Neural progenitor cell (in vitro differentiated cells): ENCODE measurements around the gene LMBR1. TPM values are rescaled to one million over a fixed set of nuclear protein-coding genes. Genes with fewer than 3 reads are reported as not detected.

Experiments used
- DNase-seq: peaks from one replicate; pipeline ENCODE4 v3.0.0-alpha.2; 2016; ENCODE audit warnings: low spot score
- H2AFZ ChIP-seq: fragments of 200-600 bp; sonication (generic); replicated peaks from 2 replicates; pipeline ENCODE4 v1.6.1; 2016; ENCODE audit warnings: antibody characterized with exemption
- H3F3A ChIP-seq: fragments of 200-600 bp; sonication (generic); 2 replicates; pipeline ENCODE4 v1.6.1; 2016; ENCODE audit warnings: antibody characterized with exemption, low read depth
- H3K27ac ChIP-seq: fragments of 200-600 bp; sonication (generic); 2 replicates; pipeline ENCODE4 v1.5.1; 2016; ENCODE audit warnings: mild to moderate bottlenecking
- H3K27me3 ChIP-seq: fragments of 200-600 bp; sonication (generic); 2 replicates; pipeline ENCODE4 v1.6.1; 2016; ENCODE audit warnings: mild to moderate bottlenecking, moderate library complexity
- H3K36me3 ChIP-seq: fragments of 200-600 bp; sonication (generic); 2 replicates; pipeline ENCODE4 v1.5.1; 2016
- H3K4me1 ChIP-seq: fragments of 200-600 bp; sonication (generic); 2 replicates; pipeline ENCODE4 v1.6.1; 2016; ENCODE audit warnings: mixed run types
- H3K4me2 ChIP-seq: fragments of 200-600 bp; sonication (generic); 2 replicates; pipeline ENCODE4 v1.6.1; 2016
- H3K4me3 ChIP-seq: fragments of 200-600 bp; sonication (generic); 2 replicates; pipeline ENCODE4 v1.5.1; 2016
- H3K79me2 ChIP-seq: fragments of 200-600 bp; sonication (generic); 2 replicates; pipeline ENCODE4 v1.6.1; 2016; ENCODE audit warnings: low read depth
- H3K9ac ChIP-seq: fragments of 200-600 bp; sonication (generic); 2 replicates; pipeline ENCODE4 v1.6.1; 2016
- H3K9me3 ChIP-seq: fragments of 200-600 bp; sonication (generic); 2 replicates; pipeline ENCODE4 v1.5.1; 2016; ENCODE audit warnings: low read depth
- H4K20me1 ChIP-seq: fragments of 200-600 bp; sonication (generic); 2 replicates; pipeline ENCODE4 v1.6.1; 2016; ENCODE audit warnings: low read depth
- H3K27ac Mint-ChIP-seq: 3 replicates; pipeline ENCODE4 v1.8.0; 2021; ENCODE audit warnings: mixed read lengths
- H3K27me3 Mint-ChIP-seq: 2 replicates; pipeline ENCODE4 v1.8.0; 2022; ENCODE audit warnings: low read depth, mild to moderate bottlenecking, inconsistent platforms, moderate library complexity, mixed read lengths; ENCODE audit not compliant: insufficient read depth
- H3K36me3 Mint-ChIP-seq: 3 replicates; pipeline ENCODE4 v1.8.0; 2021; ENCODE audit warnings: mixed read lengths
- H3K4me1 Mint-ChIP-seq: 3 replicates; pipeline ENCODE4 v1.8.0; 2021; ENCODE audit warnings: mixed read lengths
- H3K4me3 Mint-ChIP-seq: 3 replicates; pipeline ENCODE4 v1.8.0; 2021; ENCODE audit warnings: mild to moderate bottlenecking, moderate library complexity, mixed read lengths
- H3K9me3 Mint-ChIP-seq: 3 replicates; pipeline ENCODE4 v1.8.0; 2020; ENCODE audit warnings: mixed read lengths
- EZH2 ChIP-seq: fragments of 200-600 bp; sonication (generic); IDR thresholded peaks from 2 replicates; pipeline ENCODE4 v1.6.1; 2017; ENCODE audit warnings: antibody characterized with exemption, mild to moderate bottlenecking, moderate library complexity
- EZH2phosphoT487 ChIP-seq: fragments of 200-600 bp; sonication (generic); IDR thresholded peaks from 2 replicates; pipeline ENCODE4 v1.6.1; 2017; ENCODE audit warnings: antibody characterized with exemption
- total RNA-seq: library from RNA; depleted of rRNA; stranded (reverse); fragments of >200 nt; gene quantifications from 2 replicates; pipeline ENCODE4 v1.2.3, GENCODE V29; 2015; ENCODE audit warnings: low replicate concordance
- TF ChIP-seq, protein P1 (sequence below): fragments of 200-600 bp; sonication (generic); IDR thresholded peaks from 2 replicates; pipeline ENCODE4 v1.5.1; 2017; ENCODE audit warnings: antibody characterized with exemption, mild to moderate bottlenecking

LMBR1 gene
- total RNA-seq, 1 donor from 2014 or later = 58.1 TPM

DNA sequence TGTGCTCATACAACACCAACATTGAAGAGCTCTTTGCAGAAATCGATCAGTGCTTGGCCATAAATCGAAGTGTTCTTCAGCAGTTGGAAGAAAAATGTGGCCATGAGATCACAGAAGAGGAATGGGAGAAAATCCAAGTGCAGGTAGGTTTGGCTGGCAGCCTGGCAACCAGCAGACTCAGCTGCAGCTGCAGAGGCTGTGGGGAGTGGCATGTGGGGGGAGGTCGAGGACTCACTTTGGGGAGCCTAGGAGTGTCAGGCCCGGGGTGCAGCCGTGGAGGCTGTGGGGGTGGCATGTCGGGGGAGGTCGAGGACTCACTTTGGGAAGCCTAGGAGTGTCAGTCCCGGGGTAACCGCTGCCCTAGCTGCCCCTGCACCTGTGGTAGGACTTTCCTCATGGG, 217.3 kb downstream of the LMBR1 start:
- Mint-ChIP-seq H3K4me1 (peaks cover 13% of the 10 kb centered on the region), H3K4me3 (no peak overlapping the region), H3K27ac (no peak overlapping the region), H3K27me3 (no peaks in the 10 kb centered on the region), H3K36me3 (peaks cover 23% of the 10 kb centered on the region), H3K9me3 (no peaks in the 10 kb centered on the region)
- Histone ChIP-seq H3K79me2 (no peaks in the 10 kb centered on the region), H3K9me3 (no peaks in the 10 kb centered on the region), H2AFZ (no peak overlapping the region), H3F3A (peaks cover 22% of the 10 kb centered on the region), H3K36me3 (no peaks in the 10 kb centered on the region), H3K9ac (no peak overlapping the region), H3K27me3 (no peaks in the 10 kb centered on the region), H3K27ac (no peak overlapping the region), H4K20me1 (no peaks in the 10 kb centered on the region), H3K4me3 (no peak overlapping the region), H3K4me2 (no peak overlapping the region), H3K4me1 (peaks cover 29% of the 10 kb centered on the region)
- no peak for TF ChIP-seq EZH2
- TF ChIP-seq, protein P1, sequence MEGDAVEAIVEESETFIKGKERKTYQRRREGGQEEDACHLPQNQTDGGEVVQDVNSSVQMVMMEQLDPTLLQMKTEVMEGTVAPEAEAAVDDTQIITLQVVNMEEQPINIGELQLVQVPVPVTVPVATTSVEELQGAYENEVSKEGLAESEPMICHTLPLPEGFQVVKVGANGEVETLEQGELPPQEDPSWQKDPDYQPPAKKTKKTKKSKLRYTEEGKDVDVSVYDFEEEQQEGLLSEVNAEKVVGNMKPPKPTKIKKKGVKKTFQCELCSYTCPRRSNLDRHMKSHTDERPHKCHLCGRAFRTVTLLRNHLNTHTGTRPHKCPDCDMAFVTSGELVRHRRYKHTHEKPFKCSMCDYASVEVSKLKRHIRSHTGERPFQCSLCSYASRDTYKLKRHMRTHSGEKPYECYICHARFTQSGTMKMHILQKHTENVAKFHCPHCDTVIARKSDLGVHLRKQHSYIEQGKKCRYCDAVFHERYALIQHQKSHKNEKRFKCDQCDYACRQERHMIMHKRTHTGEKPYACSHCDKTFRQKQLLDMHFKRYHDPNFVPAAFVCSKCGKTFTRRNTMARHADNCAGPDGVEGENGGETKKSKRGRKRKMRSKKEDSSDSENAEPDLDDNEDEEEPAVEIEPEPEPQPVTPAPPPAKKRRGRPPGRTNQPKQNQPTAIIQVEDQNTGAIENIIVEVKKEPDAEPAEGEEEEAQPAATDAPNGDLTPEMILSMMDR = no peak
- DNase-seq = no peak

GRCh38 chr7:156673902-156674301, 219.1 kb downstream of the LMBR1 start:
- Histone ChIP-seq H3K27me3 (no peaks in the 10 kb centered on the region), H3K4me2 (peak overlapping the region; percentile 63), H3K27ac (peak overlapping the region; percentile 91), H3K4me1 (peaks cover 29% of the 10 kb centered on the region), H3K79me2 (no peaks in the 10 kb centered on the region), H3K9ac (no peak overlapping the region), H3F3A (peaks cover 22% of the 10 kb centered on the region), H2AFZ (no peak overlapping the region), H3K4me3 (no peak overlapping the region), H3K36me3 (no peaks in the 10 kb centered on the region), H4K20me1 (no peaks in the 10 kb centered on the region), H3K9me3 (no peaks in the 10 kb centered on the region)
- Mint-ChIP-seq H3K36me3 (peaks cover 27% of the 10 kb centered on the region), H3K4me3 (no peak overlapping the region), H3K27ac (no peak overlapping the region), H3K4me1 (peaks cover 13% of the 10 kb centered on the region), H3K27me3 (peaks cover 2% of the 10 kb centered on the region), H3K9me3 (no peaks in the 10 kb centered on the region)
- no peak for DNase-seq
- TF ChIP-seq, protein P1 = no peak
- TF ChIP-seq EZH2phosphoT487 (no peak), EZH2 (no peak)

DNA sequence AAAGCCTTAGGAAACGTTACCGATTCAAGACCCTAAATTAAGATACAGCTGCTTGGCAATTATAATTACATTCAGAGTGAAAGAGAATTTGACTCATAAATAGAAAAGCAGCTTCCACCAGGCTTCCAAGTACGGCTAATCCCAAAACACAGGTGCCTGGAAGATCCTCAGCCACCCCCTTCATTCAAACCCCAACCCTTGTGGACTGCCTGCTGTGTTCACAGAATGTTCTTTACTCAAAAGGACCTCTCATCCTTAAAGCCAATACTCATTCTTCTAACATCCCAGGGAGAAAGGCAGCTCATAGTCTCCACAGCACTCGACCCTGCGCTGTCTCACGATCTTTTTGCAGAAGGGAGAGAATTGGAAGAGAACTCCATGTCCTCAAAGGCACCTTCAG, 219.5 kb downstream of the LMBR1 start:
- Histone ChIP-seq H3K27me3 (no peaks in the 10 kb centered on the region), H3K9me3 (no peaks in the 10 kb centered on the region), H2AFZ (no peak overlapping the region), H3K79me2 (no peaks in the 10 kb centered on the region), H3K4me1 (peaks cover 29% of the 10 kb centered on the region), H4K20me1 (no peaks in the 10 kb centered on the region), H3K36me3 (no peaks in the 10 kb centered on the region), H3K27ac (peak overlapping the region; percentile 91), H3K9ac (no peak overlapping the region), H3F3A (peaks cover 22% of the 10 kb centered on the region), H3K4me3 (no peak overlapping the region), H3K4me2 (peak overlapping the region; percentile 63)
- H3K4me3 Mint-ChIP-seq = no peak overlapping the region
- H3K36me3 Mint-ChIP-seq = peaks cover 27% of the 10 kb centered on the region
- peak; percentile 76 for DNase-seq
- H3K27me3 Mint-ChIP-seq = peaks cover 2% of the 10 kb centered on the region
- H3K27ac Mint-ChIP-seq = peak overlapping the region; percentile 86
- TF ChIP-seq EZH2 (no peak), EZH2phosphoT487 (no peak)
- TF ChIP-seq, protein P1 = no peak
- H3K9me3 Mint-ChIP-seq = no peaks in the 10 kb centered on the region
- H3K4me1 Mint-ChIP-seq = peaks cover 13% of the 10 kb centered on the region
